HepG2 (cell line): ENCODE data around the gene TLCD3A. TPM values are rescaled to one million over a fixed set of nuclear protein-coding genes. Genes with fewer than 3 reads are reported as not detected.

Experiments
- DPF2 ChIP-seq: sonication (generic); formaldehyde crosslinking; IDR thresholded peaks from 2 replicates; pipeline ENCODE4 v1.4.0; 2020; ENCODE audit warnings: mild to moderate bottlenecking, low read depth, missing genetic modification reagents, borderline replicate concordance
- GABPA ChIP-seq, 2 experiments: IDR thresholded peaks; 2 replicates each; pipeline ENCODE4 v1.6.1; 2011 to 2016; ENCODE audit warnings: low read depth in 2 of 2, low read length in 1 of 2, missing biosample characterization in 1 of 2, missing genetic modification characterization in 1 of 2
- KLF11 ChIP-seq: IDR thresholded peaks from 2 replicates; pipeline ENCODE4 v1.6.1; 2016; ENCODE audit warnings: missing compliant biosample characterization
- MNT ChIP-seq: fragments of 450-650 bp; IDR thresholded peaks from 2 replicates; pipeline ENCODE4 v1.6.1; 2016
- NCOA5 ChIP-seq: sonication (generic); formaldehyde crosslinking; IDR thresholded peaks from 2 replicates; pipeline ENCODE4 v1.4.0; 2020; ENCODE audit warnings: missing genetic modification reagents
- NFYB ChIP-seq: sonication (generic); formaldehyde crosslinking; IDR thresholded peaks from 2 replicates; pipeline ENCODE4 v1.4.0; 2020; ENCODE audit warnings: missing genetic modification reagents
- RNF2 ChIP-seq: fragments of 450-650 bp; conservative IDR thresholded peaks from 2 replicates; pipeline ENCODE4 v1.6.1; 2016; ENCODE audit warnings: low read depth
- TEF ChIP-seq: sonication (generic); formaldehyde crosslinking; IDR thresholded peaks from 2 replicates; pipeline ENCODE4 v1.5.0; 2020; ENCODE audit warnings: missing genetic modification reagents
- TOE1 ChIP-seq: sonication (generic); formaldehyde crosslinking; IDR thresholded peaks from 2 replicates; pipeline ENCODE4 v1.4.0; 2020; ENCODE audit warnings: mild to moderate bottlenecking, missing genetic modification reagents
- UBTF ChIP-seq: sonication (generic); formaldehyde crosslinking; IDR thresholded peaks from 2 replicates; pipeline ENCODE4 v1.4.0; 2020; ENCODE audit warnings: mild to moderate bottlenecking, missing genetic modification reagents
- ZNF562 ChIP-seq: sonication (generic); formaldehyde crosslinking; IDR thresholded peaks from 2 replicates; pipeline ENCODE4 v1.8.0; 2022; ENCODE audit warnings: missing genetic modification reagents, borderline replicate concordance
- ZNF674 ChIP-seq: sonication (generic); formaldehyde crosslinking; IDR thresholded peaks from 2 replicates; pipeline ENCODE4 v1.5.0; 2020; ENCODE audit warnings: low read depth, mild to moderate bottlenecking, missing genetic modification reagents
- polyA plus RNA-seq, 8 experiments: library from polyadenylated mRNA; depleted of rRNA in 3 of 8; stranded (reverse) in 7 of 8; unstranded in 1 of 8; fragments of >200 nt; fragmentation: Illumina TruSeq in 4 of 8; extraction: Trizol in 4 of 8; gene quantifications; 2 replicates each; pipeline versions ENCODE4 v1.2.1 to v1.2.3, GENCODE V29; 2011 to 2016; ENCODE audit warnings: low read depth in 4 of 8, missing spikeins in 1 of 8, mixed read lengths in 1 of 8; ENCODE audit not compliant: insufficient read depth in 1 of 8
- total RNA-seq, 5 experiments: library from RNA; depleted of rRNA; stranded (reverse); fragments of >200 nt; fragmentation: Illumina TruSeq; extraction: Trizol; gene quantifications; 2 replicates each; pipeline ENCODE4 v1.2.3, GENCODE V29; 2016; ENCODE audit warnings: low read depth in 1 of 5
- TF ChIP-seq, protein P1 (sequence below): sonication (generic); IDR thresholded peaks from 2 replicates; pipeline ENCODE4 v1.6.1; 2016; ENCODE audit warnings: low read depth, borderline replicate concordance
- TF ChIP-seq, protein P2 (sequence below): sonication (generic); formaldehyde crosslinking; IDR thresholded peaks from 2 replicates; pipeline ENCODE4 v1.9.0; 2022; ENCODE audit warnings: missing genetic modification reagents, mild to moderate bottlenecking, borderline replicate concordance
- TF ChIP-seq, protein P3 (sequence below): sonication (generic); formaldehyde crosslinking; IDR thresholded peaks from 2 replicates; pipeline ENCODE4 v1.4.0; 2020; ENCODE audit warnings: mild to moderate bottlenecking, low read depth, missing genetic modification reagents
- TF ChIP-seq, protein P4 (sequence below): IDR thresholded peaks from 2 replicates; pipeline ENCODE4 v1.6.1; 2016; ENCODE audit warnings: missing biosample characterization, missing genetic modification reagents, low read depth

TLCD3A gene
- total and polyA plus RNA-seq, 2 of the 13 experiments (the other 11 are each of a cell fraction or from before 2014, with no cell fraction given): 25.2 to 46.6 TPM

DNA sequence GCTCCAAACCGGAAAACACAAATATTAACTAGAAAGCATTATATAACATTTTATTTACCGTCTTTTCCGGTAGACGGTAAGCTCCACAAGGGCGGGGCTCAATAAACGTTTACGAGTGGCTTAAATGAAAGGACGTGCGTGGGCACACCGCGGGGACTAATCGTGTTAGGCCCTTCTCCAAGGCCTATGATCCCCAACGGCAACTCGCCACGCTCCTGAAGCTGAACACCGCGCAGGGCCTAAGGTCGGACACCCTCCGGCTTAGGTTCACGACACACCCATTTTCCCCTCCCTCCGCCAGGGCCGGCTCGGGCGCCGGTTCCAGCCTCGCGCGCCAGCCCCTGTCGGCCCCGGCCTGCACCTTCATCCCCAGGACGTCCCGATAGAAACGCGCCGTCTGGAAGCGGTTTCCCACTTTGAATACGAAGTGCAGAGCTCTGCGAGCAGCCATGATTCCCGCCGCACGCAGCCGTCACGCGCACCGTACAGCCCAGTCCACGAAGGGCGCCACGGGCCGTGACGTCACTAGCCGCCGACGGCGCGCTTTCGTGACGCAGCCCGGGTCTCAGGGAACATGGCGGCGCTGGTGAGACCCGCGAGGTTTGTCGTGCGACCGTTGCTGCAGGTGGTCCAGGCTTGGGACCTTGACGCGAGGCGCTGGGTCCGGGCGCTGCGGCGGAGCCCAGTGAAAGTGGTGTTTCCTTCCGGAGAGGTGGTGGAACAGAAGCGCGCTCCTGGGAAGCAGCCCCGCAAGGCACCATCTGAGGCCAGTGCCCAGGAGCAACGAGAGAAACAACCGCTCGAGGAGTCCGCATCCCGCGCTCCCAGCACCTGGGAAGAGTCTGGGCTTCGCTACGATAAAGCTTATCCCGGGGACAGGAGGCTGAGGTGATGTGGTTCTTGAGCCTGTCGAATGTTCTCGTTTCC, 49.7 kb downstream of the TLCD3A start, which contains the start of the genes GLOD4 and MRM3 (continued):
- peak; percentile 76 for TF ChIP-seq UBTF (CRISPR knock-in tag)
- TF ChIP-seq DPF2 (CRISPR knock-in tag): no peak
- no peak for TF ChIP-seq GABPA (IDR thresholded peaks at IDR 0.05; ENCODE audit: low read depth, low read length)
- peak; percentile 43; the same call in 1 of the 2 replicates for TF ChIP-seq GABPA (CRISPR knock-in tag; IDR thresholded peaks at IDR 0.05; ENCODE audit: low read depth)
- peak; percentile 61 for TF ChIP-seq NFYB
- TF ChIP-seq KLF11 (CRISPR knock-in tag): peak; percentile 74; the same call in 1 of the 2 replicates
- 0 out of 2 replicates have a peak, but pooled peaks have one; percentile 58 for TF ChIP-seq RNF2
- no peak for TF ChIP-seq NCOA5
- no peak for TF ChIP-seq ZNF562 (CRISPR knock-in tag)
- TF ChIP-seq TOE1 (CRISPR knock-in tag): no peak
- peak; percentile 78 for TF ChIP-seq MNT
- TF ChIP-seq, protein P1, sequence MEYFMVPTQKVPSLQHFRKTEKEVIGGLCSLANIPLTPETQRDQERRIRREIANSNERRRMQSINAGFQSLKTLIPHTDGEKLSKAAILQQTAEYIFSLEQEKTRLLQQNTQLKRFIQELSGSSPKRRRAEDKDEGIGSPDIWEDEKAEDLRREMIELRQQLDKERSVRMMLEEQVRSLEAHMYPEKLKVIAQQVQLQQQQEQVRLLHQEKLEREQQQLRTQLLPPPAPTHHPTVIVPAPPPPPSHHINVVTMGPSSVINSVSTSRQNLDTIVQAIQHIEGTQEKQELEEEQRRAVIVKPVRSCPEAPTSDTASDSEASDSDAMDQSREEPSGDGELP: no peak; the same call in 1 of the 2 replicates
- TF ChIP-seq, protein P2, sequence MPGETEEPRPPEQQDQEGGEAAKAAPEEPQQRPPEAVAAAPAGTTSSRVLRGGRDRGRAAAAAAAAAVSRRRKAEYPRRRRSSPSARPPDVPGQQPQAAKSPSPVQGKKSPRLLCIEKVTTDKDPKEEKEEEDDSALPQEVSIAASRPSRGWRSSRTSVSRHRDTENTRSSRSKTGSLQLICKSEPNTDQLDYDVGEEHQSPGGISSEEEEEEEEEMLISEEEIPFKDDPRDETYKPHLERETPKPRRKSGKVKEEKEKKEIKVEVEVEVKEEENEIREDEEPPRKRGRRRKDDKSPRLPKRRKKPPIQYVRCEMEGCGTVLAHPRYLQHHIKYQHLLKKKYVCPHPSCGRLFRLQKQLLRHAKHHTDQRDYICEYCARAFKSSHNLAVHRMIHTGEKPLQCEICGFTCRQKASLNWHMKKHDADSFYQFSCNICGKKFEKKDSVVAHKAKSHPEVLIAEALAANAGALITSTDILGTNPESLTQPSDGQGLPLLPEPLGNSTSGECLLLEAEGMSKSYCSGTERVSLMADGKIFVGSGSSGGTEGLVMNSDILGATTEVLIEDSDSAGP: peak; percentile 93
- TF ChIP-seq ZNF674 (CRISPR knock-in tag): no peak
- TF ChIP-seq, protein P3, sequence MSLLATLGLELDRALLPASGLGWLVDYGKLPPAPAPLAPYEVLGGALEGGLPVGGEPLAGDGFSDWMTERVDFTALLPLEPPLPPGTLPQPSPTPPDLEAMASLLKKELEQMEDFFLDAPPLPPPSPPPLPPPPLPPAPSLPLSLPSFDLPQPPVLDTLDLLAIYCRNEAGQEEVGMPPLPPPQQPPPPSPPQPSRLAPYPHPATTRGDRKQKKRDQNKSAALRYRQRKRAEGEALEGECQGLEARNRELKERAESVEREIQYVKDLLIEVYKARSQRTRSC (CRISPR knock-in tag): no peak
- TF ChIP-seq, protein P4, sequence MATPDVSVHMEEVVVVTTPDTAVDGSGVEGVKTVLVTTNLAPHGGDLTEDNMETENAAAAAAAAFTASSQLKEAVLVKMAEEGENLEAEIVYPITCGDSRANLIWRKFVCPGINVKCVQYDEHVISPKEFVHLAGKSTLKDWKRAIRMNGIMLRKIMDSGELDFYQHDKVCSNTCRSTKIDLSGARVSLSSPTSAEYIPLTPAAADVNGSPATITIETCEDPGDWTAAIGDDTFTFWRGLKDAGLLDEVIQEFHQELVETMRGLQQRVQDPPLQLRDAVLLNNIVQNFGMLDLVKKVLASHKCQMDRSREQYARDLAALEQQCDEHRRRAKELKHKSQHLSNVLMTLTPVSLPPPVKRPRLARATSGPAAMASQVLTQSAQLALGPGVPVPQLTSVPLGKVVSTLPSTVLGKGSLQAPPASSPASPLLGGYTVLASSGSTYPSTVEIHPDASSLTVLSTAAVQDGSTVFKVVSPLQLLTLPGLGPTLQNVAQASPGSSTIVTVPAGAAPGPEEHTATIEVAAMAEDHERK (CRISPR knock-in tag): peak; percentile 85
- peak; percentile 22; the same call in 1 of the 2 replicates for TF ChIP-seq TEF (CRISPR knock-in tag)
